Thyroid gland (tissue), 4 donors: ENCODE data around the gene OTOL1.

Experiments
- CTCF ChIP-seq, 6 experiments: fragments of 200-600 bp in 3 of 6; fragments of 450-650 bp in 3 of 6; sonication (generic) in 3 of 6; IDR thresholded peaks; one replicate each; pipeline ENCODE4 v1.5.1; 2016 to 2019; ENCODE audit warnings: antibody characterized with exemption in 6 of 6, mild to moderate bottlenecking in 2 of 6, inconsistent platforms in 1 of 6, moderate library complexity in 1 of 6
- POLR2A ChIP-seq, 2 donors: fragments of 450-650 bp; IDR thresholded peaks; one replicate each; pipeline ENCODE4 v1.6.1; 2017; ENCODE audit warnings: antibody characterized with exemption in 2 of 2, mild to moderate bottlenecking in 2 of 2, moderate library complexity in 1 of 2

- TF ChIP-seq CTCF (IDR thresholded peaks at IDR 0.05) = no peak
- TF ChIP-seq POLR2A (IDR thresholded peaks at IDR 0.05) = no peak
Measured at GRCh38 chr3:161484226-161484625, 12.4 kb upstream of the OTOL1 start.
